NB4 (cell line): ENCODE measurements around the gene APOC1.

Experiments
- DNase-seq: peaks from one replicate; pipeline ENCODE4 v3.0.0; 2010; ENCODE audit warnings: low read depth
- H3K4me3 ChIP-seq: one replicate; pipeline ENCODE4 v1.5.1; 2011; ENCODE audit warnings: mild to moderate bottlenecking, low read depth, low read length, moderate library complexity
- MYC ChIP-seq: IDR thresholded peaks from 2 replicates; pipeline ENCODE4 v1.6.1; 2011; ENCODE audit warnings: low read depth, low read length
- POLR2A ChIP-seq: IDR thresholded peaks from 2 replicates; pipeline ENCODE4 v1.6.1; 2011; ENCODE audit warnings: mild to moderate bottlenecking; ENCODE audit not compliant: insufficient read length; ENCODE audit errors: extremely low read depth
- TF ChIP-seq, protein P1 (sequence below): IDR thresholded peaks from one replicate; pipeline ENCODE4 v1.5.1; 2012; ENCODE audit warnings: low read depth, low read length
- TF ChIP-seq, protein P2 (sequence below): IDR thresholded peaks from 2 replicates; pipeline ENCODE4 v1.6.1; 2011; ENCODE audit warnings: low read depth, low read length

Gene APOC1

DNA sequence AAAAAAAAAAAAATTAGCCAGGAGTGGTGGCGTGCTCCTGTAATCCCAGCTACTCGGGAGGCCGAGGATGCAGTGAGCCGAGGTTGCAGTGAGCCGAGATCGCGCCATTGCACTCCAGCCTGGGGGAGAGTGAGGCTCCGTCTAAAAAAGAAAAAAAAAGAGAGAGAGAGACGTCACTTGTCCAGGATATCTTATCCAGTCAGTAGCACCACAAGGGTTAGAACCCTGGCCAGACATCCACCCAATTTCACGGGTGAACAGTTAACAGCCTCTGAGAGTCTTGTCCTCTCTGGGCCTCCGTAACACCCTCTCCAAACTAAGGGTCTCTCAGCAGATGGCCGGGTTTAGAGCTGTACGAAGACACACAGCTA, 39.9 kb downstream of the APOC1 start:
- TF ChIP-seq, protein P1, sequence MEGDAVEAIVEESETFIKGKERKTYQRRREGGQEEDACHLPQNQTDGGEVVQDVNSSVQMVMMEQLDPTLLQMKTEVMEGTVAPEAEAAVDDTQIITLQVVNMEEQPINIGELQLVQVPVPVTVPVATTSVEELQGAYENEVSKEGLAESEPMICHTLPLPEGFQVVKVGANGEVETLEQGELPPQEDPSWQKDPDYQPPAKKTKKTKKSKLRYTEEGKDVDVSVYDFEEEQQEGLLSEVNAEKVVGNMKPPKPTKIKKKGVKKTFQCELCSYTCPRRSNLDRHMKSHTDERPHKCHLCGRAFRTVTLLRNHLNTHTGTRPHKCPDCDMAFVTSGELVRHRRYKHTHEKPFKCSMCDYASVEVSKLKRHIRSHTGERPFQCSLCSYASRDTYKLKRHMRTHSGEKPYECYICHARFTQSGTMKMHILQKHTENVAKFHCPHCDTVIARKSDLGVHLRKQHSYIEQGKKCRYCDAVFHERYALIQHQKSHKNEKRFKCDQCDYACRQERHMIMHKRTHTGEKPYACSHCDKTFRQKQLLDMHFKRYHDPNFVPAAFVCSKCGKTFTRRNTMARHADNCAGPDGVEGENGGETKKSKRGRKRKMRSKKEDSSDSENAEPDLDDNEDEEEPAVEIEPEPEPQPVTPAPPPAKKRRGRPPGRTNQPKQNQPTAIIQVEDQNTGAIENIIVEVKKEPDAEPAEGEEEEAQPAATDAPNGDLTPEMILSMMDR: no peak
- TF ChIP-seq POLR2A (no peak), MYC (no peak)
- TF ChIP-seq, protein P2, sequence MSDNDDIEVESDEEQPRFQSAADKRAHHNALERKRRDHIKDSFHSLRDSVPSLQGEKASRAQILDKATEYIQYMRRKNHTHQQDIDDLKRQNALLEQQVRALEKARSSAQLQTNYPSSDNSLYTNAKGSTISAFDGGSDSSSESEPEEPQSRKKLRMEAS: no peak
- peak overlapping the region; percentile 95 for H3K4me3 ChIP-seq
- DNase-seq: no peak

DNA sequence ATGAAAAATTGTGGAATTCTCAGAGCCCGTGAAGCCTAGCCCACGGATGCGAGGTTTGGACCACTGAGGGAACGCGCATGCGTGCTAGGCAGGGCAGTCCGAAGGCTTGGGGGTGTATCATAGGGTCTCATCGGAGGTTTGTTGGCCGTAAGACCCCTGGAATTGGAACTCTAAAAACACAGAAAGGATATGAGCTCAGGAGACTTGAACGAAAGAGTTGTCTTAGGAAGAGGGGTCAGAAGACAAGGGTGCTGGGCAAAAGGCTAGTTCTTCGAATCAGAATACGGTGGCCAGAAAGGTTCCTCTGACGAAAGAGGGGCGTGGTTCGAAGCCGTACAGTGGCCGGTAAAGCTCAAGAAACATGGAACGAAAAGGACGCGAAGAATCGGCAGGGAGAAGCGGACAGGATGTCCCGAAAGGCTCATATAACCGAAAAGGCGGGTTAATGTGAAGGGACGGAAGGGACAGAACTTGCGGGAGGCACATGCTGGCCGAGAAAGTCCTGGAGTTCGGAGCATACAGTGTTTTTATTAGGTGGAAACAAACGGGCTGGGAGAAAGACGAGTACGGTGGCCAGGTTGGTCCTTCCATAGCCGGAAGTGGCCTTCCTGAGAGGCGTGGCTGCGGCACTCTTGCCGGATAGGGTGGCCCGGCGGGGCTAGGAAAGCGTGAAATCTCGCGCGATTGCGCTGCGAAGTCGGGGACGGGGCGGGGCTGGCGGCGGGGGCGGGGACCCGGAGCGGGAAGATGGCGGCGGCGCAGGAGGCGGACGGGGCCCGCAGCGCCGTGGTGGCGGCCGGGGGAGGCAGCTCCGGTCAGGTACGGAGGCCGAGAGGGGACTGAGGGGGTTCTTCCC, 40.5 kb downstream of the APOC1 start, which contains the start of gene CLPTM1:
Gene CLPTM1 (plus strand): TSS at position 732 of the 856 bp plus-strand sequence. CDS start 16 bp downstream, at position 748.
- H3K4me3 ChIP-seq: peak within 1 kb of the TSS; percentile 95
- peak; percentile 60 for TF ChIP-seq POLR2A
- TF ChIP-seq, protein P1: no peak
- DNase-seq: peak; percentile 93

DNA sequence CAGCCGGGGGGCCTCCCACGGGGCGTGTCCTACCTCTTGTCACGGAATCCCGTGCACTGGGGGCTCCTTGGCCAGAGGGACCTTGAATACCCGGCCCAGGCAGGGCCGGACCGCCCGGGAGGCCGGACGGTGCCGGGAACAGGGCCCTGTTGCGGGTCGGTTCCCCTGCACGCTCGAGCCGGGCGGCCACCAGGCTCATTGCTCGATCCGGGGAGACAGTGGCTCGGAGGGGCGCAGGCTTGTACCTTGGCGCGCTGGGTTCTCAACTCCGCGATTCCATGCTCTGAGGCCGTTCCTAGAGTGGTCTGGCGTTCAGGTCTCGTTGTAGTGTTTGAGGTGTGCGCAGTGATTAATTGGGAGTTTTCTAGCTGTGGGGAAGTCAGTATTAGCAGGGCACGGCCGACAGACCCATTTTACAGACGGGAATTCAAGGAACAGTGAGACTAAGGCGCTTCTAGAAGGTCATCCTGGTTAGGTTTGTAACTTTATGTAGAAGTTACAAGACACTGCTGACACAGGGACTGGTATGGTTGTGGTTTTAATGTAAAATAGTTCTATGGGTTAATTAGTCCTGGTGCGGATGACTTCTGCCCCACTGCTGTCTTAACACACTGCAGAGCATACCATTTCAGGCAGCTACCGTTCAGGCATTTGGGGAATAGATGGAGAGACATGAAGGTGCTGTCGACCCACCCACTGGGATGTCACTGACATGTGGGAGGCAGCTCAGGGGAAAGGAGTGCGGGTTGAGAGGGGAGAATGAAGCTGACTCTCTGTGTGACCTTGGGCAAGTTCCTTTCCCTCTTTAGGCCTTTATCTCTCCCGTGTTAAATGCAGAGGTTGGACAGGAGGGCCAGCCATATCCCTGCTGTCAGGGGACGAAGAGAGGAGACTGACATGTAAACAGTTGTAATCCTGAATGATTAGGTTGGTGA, 41.4 kb downstream of the APOC1 start:
- peak overlapping the region; percentile 87 for H3K4me3 ChIP-seq
- TF ChIP-seq, protein P2: no peak
- TF ChIP-seq MYC: no peak
- no peak for TF ChIP-seq POLR2A
- TF ChIP-seq, protein P1: no peak
- no peak for DNase-seq

DNA sequence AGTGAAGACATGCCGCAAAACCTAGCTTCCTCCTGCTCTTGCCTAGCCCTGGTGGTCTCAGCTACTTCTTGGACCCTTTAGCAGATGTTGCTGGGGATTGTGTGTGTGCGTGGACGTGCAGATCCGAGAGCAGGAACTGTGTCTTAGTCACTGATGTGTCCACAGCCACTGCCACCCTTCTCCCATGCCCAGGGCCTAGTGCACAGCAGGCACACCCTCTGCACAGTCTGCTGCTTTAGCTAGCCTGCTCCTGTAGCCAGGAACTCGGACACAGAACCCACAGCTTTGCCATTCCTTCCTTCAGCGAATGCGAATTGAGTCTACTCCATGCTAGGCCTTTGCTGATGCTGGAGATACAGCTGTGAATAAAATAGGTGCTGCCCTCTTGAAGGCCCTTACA, 43.1 kb downstream of the APOC1 start:
- no peak for DNase-seq
- no peak overlapping the region for H3K4me3 ChIP-seq
- TF ChIP-seq, protein P1: no peak
- TF ChIP-seq, protein P2: no peak
- TF ChIP-seq MYC (no peak), POLR2A (no peak)

DNA sequence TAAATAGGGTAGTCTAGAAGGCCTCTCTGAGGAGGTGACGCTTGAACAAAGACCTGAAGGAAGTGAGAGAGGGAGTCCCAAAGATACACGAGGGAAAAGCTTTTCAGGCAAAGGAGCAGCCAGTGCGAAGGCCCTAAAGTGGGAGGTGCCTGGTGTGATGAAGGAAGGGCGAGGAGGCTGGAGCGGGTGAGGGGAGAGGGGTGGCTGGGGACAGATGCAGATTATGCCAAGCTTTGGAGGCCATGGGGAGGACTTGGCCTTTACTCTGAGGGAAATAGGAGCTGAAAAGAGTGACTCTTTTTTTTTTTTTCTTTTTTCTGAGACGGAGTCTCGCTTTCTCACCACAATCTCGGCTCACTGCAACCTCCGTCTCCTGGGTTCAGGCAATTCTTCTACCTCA, 43.7 kb downstream of the APOC1 start:
- no peak overlapping the region for H3K4me3 ChIP-seq
- no peak for DNase-seq
- TF ChIP-seq POLR2A (no peak), MYC (no peak)
- TF ChIP-seq, protein P2: no peak
- TF ChIP-seq, protein P1: no peak
